Osteoblast (primary cell): Measurements from ENCODE around the gene CHN1. TPM values are rescaled to one million over a fixed set of nuclear protein-coding genes. Genes with fewer than 3 reads are reported as not detected.

Experiments
- DNase-seq: peaks from one replicate; pipeline ENCODE4 v3.0.0; 2011; ENCODE audit warnings: low spot score, mixed read lengths; ENCODE audit not compliant: insufficient read length; ENCODE audit errors: missing footprints
- H2AFZ ChIP-seq: 2 replicates; pipeline ENCODE4 v1.6.0; 2011; ENCODE audit warnings: mild to moderate bottlenecking, low read length
- H3K27ac ChIP-seq: 2 replicates; pipeline ENCODE4 v1.5.1; 2011; ENCODE audit warnings: mild to moderate bottlenecking, low read depth, low read length, moderate library complexity
- H3K27me3 ChIP-seq: 2 replicates; pipeline ENCODE4 v1.6.0; 2012; ENCODE audit warnings: mild to moderate bottlenecking, control low read depth, inconsistent platforms, low read length, moderate library complexity; ENCODE audit not compliant: insufficient read depth
- H3K36me3 ChIP-seq: 2 replicates; pipeline ENCODE4 v1.5.1; 2011; ENCODE audit warnings: mild to moderate bottlenecking, low read length, control low read depth, moderate library complexity; ENCODE audit not compliant: insufficient read depth
- H3K4me1 ChIP-seq: 2 replicates; pipeline ENCODE4 v1.5.1; 2011; ENCODE audit warnings: mild to moderate bottlenecking, low read length, control low read depth, moderate library complexity; ENCODE audit not compliant: insufficient read depth
- H3K4me2 ChIP-seq: 2 replicates; pipeline ENCODE4 v1.6.0; 2011; ENCODE audit warnings: mild to moderate bottlenecking, low read length; ENCODE audit not compliant: insufficient read depth
- H3K4me3 ChIP-seq: fragments of 200-600 bp; sonication (generic); 3 replicates; pipeline ENCODE4 v1.5.1; 2012; ENCODE audit warnings: mild to moderate bottlenecking, low read length, inconsistent platforms; ENCODE audit not compliant: insufficient read depth
- H3K79me2 ChIP-seq: 2 replicates; pipeline ENCODE4 v1.6.0; 2012; ENCODE audit warnings: mild to moderate bottlenecking, low read length, control low read depth, inconsistent platforms; ENCODE audit not compliant: insufficient read depth
- H3K9me3 ChIP-seq: 2 replicates; pipeline ENCODE4 v1.5.1; 2011; ENCODE audit warnings: low read depth, low read length, control low read depth
- H4K20me1 ChIP-seq: 2 replicates; pipeline ENCODE4 v1.6.0; 2012; ENCODE audit warnings: mild to moderate bottlenecking, low read length, control low read depth; ENCODE audit not compliant: insufficient read depth
- CTCF ChIP-seq: IDR thresholded peaks from 2 replicates; pipeline ENCODE4 v1.5.1; 2011; ENCODE audit warnings: mild to moderate bottlenecking, low read depth, low read length, moderate library complexity; ENCODE audit errors: extremely low read depth
- total RNA-seq: library from RNA; depleted of rRNA; stranded (reverse); fragments of >200 nt; gene quantifications from 2 replicates; pipeline ENCODE4 v1.2.3, GENCODE V29; 2012

CHN1 gene
- total RNA-seq, 1 donor: 33.7 TPM

- Histone ChIP-seq H3K27ac (no peak overlapping the region), H4K20me1 (no peaks in the 10 kb centered on the region), H3K4me3 (no peak overlapping the region), H3K27me3 (no peaks in the 10 kb centered on the region), H2AFZ (peak overlapping the region; percentile 16), H3K36me3 (no peaks in the 10 kb centered on the region), H3K4me2 (no peak overlapping the region), H3K4me1 (no peaks in the 10 kb centered on the region), H3K9me3 (no peaks in the 10 kb centered on the region), H3K79me2 (no peaks in the 10 kb centered on the region)
- no peak for TF ChIP-seq CTCF
- no peak for DNase-seq
These were observed 30.6 kb upstream of the CHN1 start for GRCh38 chr2:175035806-175036205.

- TF ChIP-seq CTCF: no peak
- no peak overlapping the region for H3K4me2 ChIP-seq
- H3K9me3 ChIP-seq: no peaks in the 10 kb centered on the region
- H3K27me3 ChIP-seq: no peaks in the 10 kb centered on the region
- H4K20me1 ChIP-seq: no peaks in the 10 kb centered on the region
- no peaks in the 10 kb centered on the region for H3K79me2 ChIP-seq
- no peaks in the 10 kb centered on the region for H3K4me1 ChIP-seq
- no peaks in the 10 kb centered on the region for H3K36me3 ChIP-seq
- no peak for DNase-seq
- H3K4me3 ChIP-seq: no peak overlapping the region
- no peak overlapping the region for H2AFZ ChIP-seq
- H3K27ac ChIP-seq: no peak overlapping the region
These were observed 29.5 kb upstream of the CHN1 start for GRCh38 chr2:175034716-175035115.

- H2AFZ ChIP-seq: peak overlapping the region; percentile 12
- no peak for DNase-seq
- TF ChIP-seq CTCF: peak; percentile 50
These were observed 25.4 kb upstream of the CHN1 start for GRCh38 chr2:175030380-175031271.

GRCh38 chr2:175027755-175028154 lies 22.6 kb upstream of the CHN1 start:
- Histone ChIP-seq H3K4me3 (no peak overlapping the region), H3K27ac (no peak overlapping the region)
- no peak for TF ChIP-seq CTCF

More at GRCh38 chr2:175030380-175031271, 25.4 kb upstream of the CHN1 start:
- H3K27ac ChIP-seq: no peak overlapping the region
- no peaks in the 10 kb centered on the region for H3K79me2 ChIP-seq
- H3K36me3 ChIP-seq: no peaks in the 10 kb centered on the region
- no peak overlapping the region for H3K4me2 ChIP-seq
- H3K4me3 ChIP-seq: no peak overlapping the region
- H3K4me1 ChIP-seq: peaks cover 6% of the 10 kb centered on the region
- no peaks in the 10 kb centered on the region for H3K27me3 ChIP-seq
- H4K20me1 ChIP-seq: no peaks in the 10 kb centered on the region
- no peaks in the 10 kb centered on the region for H3K9me3 ChIP-seq

More at GRCh38 chr2:175027755-175028154, 22.6 kb upstream of the CHN1 start:
- Histone ChIP-seq H2AFZ (no peak overlapping the region), H3K36me3 (no peaks in the 10 kb centered on the region), H3K27me3 (no peaks in the 10 kb centered on the region), H3K4me1 (peaks cover 6% of the 10 kb centered on the region), H4K20me1 (no peaks in the 10 kb centered on the region), H3K79me2 (no peaks in the 10 kb centered on the region), H3K4me2 (peak overlapping the region; percentile 65), H3K9me3 (no peaks in the 10 kb centered on the region)
- DNase-seq: no peak
